Amygdala (tissue), 56 donors: ENCODE data around the gene TEAD1.
"Not testable (repeated sequence)": the region's sequence is repeated elsewhere in the genome, so short reads cannot be mapped to it uniquely, and the experiment has no call there.

Experiments
- DNase-seq, 56 donors: peaks; one replicate each; lab custom pipeline; 2025; lab: John Stamatoyannopoulos, UW

TEAD1 gene

GRCh38 chr11:12758117-12758516 lies 83.9 kb downstream of the TEAD1 start:
- DNase-seq, result not testable (repeated sequence)

GRCh38 chr11:12761029-12761428 lies 86.8 kb downstream of the TEAD1 start:
- no peak for DNase-seq

GRCh38 chr11:12762278-12762677 lies 88.1 kb downstream of the TEAD1 start:
- DNase-seq, result no peak

- no peak for DNase-seq
These were observed 88.6 kb downstream of the TEAD1 start for GRCh38 chr11:12762696-12763324.

- DNase-seq, result no peak
These were observed 90.1 kb downstream of the TEAD1 start for GRCh38 chr11:12764187-12764914.

DNA sequence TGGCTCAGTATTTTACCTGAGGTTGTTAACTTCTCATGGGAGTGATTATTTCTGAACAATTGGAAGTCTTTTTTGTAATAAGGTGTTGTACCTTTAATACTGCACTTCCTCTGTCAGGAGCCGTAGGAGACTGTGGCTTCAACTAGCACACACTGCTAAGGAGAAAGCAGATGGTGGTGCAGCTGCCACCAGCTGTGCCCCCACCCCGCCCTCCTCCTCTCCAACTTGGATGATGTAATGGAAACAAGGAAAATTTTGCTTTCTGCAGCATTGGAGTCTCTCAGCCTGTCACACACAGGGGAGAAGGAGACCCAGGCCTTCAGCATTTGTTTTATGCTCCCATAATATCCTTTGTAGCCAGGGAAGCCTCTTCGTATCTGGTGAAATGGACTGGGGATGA lies 91.2 kb downstream of the TEAD1 start:
- peak in 17 of 56 donors; percentile 7 to 45 (median 16) for DNase-seq

DNA sequence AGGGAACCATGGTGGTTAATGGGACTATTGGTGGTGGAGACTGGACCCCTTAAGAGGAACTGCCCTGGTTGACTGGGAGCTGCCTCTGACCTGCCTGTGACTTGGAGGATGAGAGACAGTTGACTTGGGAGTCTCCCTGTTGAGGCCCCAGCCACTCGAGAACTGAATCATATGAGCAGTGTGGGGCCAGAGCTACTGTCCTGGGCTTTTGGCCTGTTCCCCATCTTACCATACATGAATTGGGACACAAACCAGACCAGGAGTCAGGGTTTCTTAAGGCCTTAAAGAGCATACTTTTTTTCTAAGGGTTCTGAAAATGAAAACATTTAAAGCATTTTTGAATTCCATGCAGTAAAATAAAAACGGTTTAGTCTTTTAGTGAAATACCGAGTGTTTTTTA lies 92.8 kb downstream of the TEAD1 start:
- DNase-seq, result no peak

- no peak for DNase-seq
These were observed 93.4 kb downstream of the TEAD1 start for GRCh38 chr11:12767577-12767976.

DNA sequence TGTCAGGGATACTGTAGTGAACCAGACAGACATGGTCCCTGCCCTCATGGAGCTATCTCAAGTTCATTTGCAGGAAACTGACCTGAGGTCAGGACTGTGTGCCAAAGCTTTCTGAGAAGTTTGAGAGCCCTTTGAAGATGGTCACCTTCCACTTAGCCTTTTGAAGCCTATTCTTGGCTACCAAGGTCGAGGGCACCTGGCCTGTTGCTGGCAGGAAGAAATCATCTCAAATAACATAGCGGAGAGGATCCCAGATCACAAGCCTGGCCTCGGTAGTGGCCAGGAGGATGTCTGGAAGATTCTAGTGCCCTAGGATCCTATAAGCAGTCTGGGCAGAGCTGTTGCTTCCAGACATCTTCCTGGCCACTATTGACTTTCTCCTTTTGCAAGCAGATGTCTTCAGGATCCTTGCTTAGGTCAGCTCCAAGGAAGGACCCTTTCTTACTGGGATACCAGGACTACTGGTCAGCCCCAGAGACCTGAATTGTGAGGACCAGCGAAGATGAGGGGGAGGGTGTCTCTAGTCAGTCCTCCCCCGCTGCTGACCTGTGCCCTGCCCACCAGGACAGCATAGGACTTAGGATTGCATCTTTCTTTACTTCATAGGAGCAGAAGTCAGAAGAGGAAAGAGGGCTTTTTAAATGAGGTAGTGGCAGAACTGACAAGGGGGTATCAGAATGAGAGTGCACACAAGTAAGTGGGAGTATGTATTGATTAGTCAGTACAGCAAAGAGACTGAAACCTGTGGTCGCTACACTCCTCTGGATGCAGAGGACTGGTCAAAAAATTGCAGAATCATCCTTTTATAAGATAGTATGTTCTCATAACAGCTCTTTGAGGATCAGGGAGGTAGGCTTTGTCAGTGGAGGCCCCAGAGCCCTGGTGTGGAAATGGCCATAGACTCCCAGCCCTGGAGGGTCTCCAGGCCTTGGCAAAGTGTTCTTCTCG lies 94.8 kb downstream of the TEAD1 start:
- DNase-seq, result no peak

DNA sequence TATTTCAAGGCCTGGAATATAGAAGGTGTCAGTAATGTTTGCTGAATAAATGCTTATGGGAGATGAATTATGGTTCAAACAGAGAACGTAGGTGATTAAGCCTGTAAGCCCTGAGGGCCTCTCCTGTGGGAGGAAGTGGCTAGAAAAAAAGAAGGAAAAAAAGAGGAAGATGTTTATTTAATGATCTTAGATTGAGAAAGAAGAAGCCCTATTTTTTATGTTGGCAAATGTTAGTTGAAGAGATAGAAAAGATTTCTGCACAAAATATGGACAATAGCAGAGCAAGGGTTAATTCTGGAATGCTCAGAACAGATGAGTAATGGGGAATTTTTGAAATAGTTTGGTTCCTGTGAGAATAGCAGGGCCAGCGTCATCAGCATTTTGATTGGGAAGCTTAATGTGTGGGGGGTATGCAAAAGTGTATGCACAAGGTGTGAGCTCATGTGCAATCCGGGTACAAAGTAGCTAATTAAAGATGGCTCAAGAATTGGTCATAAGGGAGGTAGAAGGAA lies 95.7 kb downstream of the TEAD1 start:
- DNase-seq, result peak in 2 of 56 donors; percentile 6 to 37

GRCh38 chr11:12770435-12770834 lies 96.2 kb downstream of the TEAD1 start:
- no peak for DNase-seq

DNA sequence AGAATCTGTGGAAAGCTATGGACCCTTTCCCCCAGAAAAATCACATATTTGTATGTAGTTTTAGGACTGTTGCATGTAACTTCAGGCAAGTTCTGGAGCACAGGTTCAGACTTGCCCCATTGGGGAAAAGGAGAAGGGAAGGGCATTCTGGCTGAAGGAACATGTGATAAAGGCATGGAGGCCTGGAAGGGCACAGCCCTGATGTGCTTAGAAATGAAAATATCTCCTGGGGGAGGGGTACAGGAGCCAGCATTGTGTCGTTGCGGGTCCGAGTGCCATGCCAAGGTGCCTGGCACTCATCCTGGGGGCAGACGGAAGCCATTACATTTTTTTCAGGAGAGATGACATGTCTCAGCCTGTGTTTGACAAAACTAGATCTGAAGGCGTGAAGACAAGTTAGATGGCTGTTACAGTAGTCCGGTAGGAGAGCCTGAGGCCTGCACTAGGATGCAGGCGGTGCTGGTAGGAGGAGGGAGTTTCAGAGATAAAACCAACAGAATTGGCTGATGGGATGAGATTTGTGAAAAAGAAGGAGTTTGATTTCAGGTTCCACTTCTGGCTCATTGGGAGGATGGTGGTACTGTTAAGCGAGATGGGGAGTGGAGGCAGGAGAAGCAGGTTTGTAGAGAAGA lies 96.9 kb downstream of the TEAD1 start:
- DNase-seq, result no peak

GRCh38 chr11:12771875-12772274 lies 97.7 kb downstream of the TEAD1 start:
- DNase-seq, result no peak

GRCh38 chr11:12772324-12772723 lies 98.1 kb downstream of the TEAD1 start:
- DNase-seq, result no peak

- DNase-seq, result no peak
These were observed 99.4 kb downstream of the TEAD1 start for GRCh38 chr11:12773591-12773990.

DNA sequence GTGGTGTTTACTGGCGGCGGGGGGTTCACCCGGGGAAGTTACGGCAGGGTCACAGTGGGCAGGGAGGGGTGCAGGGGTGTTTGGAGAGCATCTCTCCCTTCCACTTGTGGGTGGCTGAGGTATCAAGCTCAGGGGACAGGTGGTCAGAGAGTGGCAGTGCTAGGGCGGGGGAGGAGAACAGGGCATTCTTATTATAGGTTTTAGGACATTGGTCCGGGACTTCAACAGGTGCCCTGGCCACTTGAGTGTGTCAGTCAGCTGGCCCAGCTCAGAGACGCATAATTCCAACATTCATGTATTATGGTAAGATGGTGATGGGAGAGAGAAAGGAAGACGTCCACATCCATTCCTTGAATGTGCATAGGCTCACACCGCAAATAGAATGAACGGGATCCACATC lies 101.7 kb downstream of the TEAD1 start:
- no peak for DNase-seq

- no peak for DNase-seq
These were observed 103.1 kb downstream of the TEAD1 start for GRCh38 chr11:12777208-12777874.

DNA sequence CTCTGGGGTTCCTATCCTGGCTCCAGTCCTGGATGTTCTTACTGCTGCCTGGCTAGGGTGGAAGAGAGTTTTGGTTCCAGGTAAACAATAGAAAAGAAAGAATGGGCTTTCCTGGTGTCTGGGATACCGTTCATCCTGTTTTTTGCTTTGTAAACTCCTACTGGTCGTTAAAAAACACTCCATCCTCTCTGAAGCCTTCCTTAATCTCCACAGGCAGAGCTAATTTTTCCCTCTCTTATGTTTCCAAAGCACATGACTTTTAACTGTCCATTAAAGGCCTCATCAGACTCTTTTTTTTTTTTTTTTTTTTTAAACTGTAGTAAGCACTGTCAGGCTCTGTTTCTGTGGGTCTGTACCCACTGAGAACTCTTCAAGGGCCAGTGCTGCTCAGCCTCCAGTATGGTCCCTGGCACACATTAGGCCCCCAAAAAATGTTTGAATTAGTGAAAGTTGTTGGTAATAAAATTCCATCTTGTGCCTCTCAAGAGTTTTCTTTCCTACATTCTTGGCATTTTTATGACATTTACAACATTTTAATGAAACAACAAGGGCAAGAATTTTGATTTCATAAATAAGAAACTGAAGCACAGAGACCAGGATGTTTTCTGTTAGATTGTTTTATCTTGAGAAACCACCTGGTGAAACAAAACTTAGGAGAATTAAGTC lies 104.2 kb downstream of the TEAD1 start:
- no peak for DNase-seq

DNA sequence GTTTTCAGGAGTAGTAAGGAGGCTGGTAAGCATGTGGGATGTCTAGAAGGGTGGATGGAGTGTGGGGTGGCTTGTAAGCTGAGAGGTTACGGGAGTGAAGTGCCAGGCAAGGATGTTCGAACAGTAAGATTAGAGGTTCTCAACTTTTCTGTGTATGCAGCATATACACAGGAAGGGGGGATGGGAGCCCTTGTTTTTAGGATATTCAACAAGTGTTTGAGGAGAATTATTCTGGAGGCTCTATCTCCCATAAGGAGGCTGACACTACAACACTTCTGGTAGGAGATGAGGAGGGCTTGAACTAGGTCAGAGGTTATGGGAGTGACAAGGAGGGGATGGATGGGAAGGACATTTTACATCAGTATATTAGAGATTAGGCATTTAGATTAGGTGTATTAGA lies 109.5 kb downstream of the TEAD1 start:
- no peak for DNase-seq
